SK-N-SH (cell line): Measurements from ENCODE around the gene S100A13. TPM values are rescaled to one million over a fixed set of nuclear protein-coding genes. Genes with fewer than 3 reads are reported as not detected.

ENCODE experiments used
- CTCF ChIA-PET: fragments of 300-600, 350-600 bp; formaldehyde crosslinking; extraction: SDS; loops from one replicate; lab custom pipeline; 2021; lab: Yijun Ruan, JAX
- POLR2A ChIA-PET: fragments of 350-600 bp; sonication (Branson Sonifier 250); formaldehyde crosslinking; extraction: SDS; loops from one replicate; lab custom pipeline; 2020; ENCODE audit warnings: antibody characterized with exemption, inconsistent platforms; lab: Yijun Ruan, JAX
- DNase-seq: peaks from one replicate; pipeline ENCODE4 v3.0.0; 2012
- H2AFZ ChIP-seq: fragments of 200-600 bp; sonication (generic); 2 replicates; pipeline ENCODE4 v1.8.1; 2016; ENCODE audit warnings: antibody characterized with exemption, mild to moderate bottlenecking, low read depth
- H3F3A ChIP-seq: fragments of 200-600 bp; sonication (generic); replicated peaks from 2 replicates; pipeline ENCODE3; 2016; ENCODE audit warnings: antibody characterized with exemption, mild to moderate bottlenecking; ENCODE audit not compliant: insufficient read depth
- H3K27ac ChIP-seq, 2 experiments: fragments of 200-500 bp in 1 of 2; fragments of 200-600 bp in 1 of 2; sonication (Bioruptor generic) in 1 of 2; sonication (generic), shearing (Covaris generic) in 1 of 2; 2 replicates each; pipeline versions ENCODE4 v1.5.1 to v1.6.1; 2014 to 2016; ENCODE audit warnings: low read depth in 2 of 2, inconsistent platforms in 1 of 2, low read length in 1 of 2, mild to moderate bottlenecking in 1 of 2, mixed read lengths in 1 of 2
- H3K27me3 ChIP-seq: fragments of 200-600 bp; sonication (generic), shearing (Covaris generic); 2 replicates; pipeline ENCODE4 v1.6.1; 2016; ENCODE audit warnings: mixed run types; ENCODE audit not compliant: insufficient read depth
- H3K36me3 ChIP-seq, 2 experiments: fragments of 200-500 bp in 1 of 2; fragments of 200-600 bp in 1 of 2; sonication (Bioruptor generic) in 1 of 2; sonication (generic) in 1 of 2; replicated peaks in 1 of 2; 2 replicates each; pipeline versions ENCODE3 to v1.5.1; 2014 to 2016; ENCODE audit warnings: low read length in 1 of 2, mild to moderate bottlenecking in 1 of 2; ENCODE audit not compliant: insufficient read depth in 2 of 2, control insufficient read depth in 1 of 2
- H3K4me1 ChIP-seq, 2 experiments: fragments of 200-500 bp in 1 of 2; fragments of 200-600 bp in 1 of 2; sonication (Bioruptor generic) in 1 of 2; sonication (generic), shearing (Covaris generic) in 1 of 2; 2 replicates each; pipeline versions ENCODE4 v1.5.1 to v1.6.1; 2014 to 2016; ENCODE audit warnings: low read depth in 1 of 2, low read length in 1 of 2, mixed run types in 1 of 2; ENCODE audit not compliant: insufficient read depth in 2 of 2, control insufficient read depth in 1 of 2
- H3K4me2 ChIP-seq: fragments of 200-600 bp; sonication (generic), shearing (Covaris generic); 2 replicates; pipeline ENCODE4 v1.6.1; 2017; ENCODE audit warnings: mixed run types
- H3K4me3 ChIP-seq, 2 experiments: fragments of 200-500 bp in 1 of 2; fragments of 200-600 bp in 1 of 2; sonication (Bioruptor generic) in 1 of 2; sonication (generic), shearing (Covaris generic) in 1 of 2; 2 replicates each; pipeline versions ENCODE4 v1.5.1 to v1.8.1; 2014 to 2016; ENCODE audit warnings: low read depth in 2 of 2, inconsistent platforms in 1 of 2, low read length in 1 of 2, mild to moderate bottlenecking in 1 of 2, mixed read lengths in 1 of 2, moderate library complexity in 1 of 2
- H3K79me2 ChIP-seq: fragments of 200-600 bp; sonication (generic); 2 replicates; pipeline ENCODE4 v1.8.1; 2017; ENCODE audit warnings: mild to moderate bottlenecking; ENCODE audit not compliant: insufficient read depth
- H3K9ac ChIP-seq: fragments of 200-600 bp; sonication (generic); 2 replicates; pipeline ENCODE4 v1.6.1; 2017; ENCODE audit warnings: mixed run types
- H3K9me2 ChIP-seq: fragments of 200-600 bp; sonication (generic); 2 replicates; pipeline ENCODE4 v1.6.1; 2017; ENCODE audit warnings: mixed run types
- H3K9me3 ChIP-seq: fragments of 200-600 bp; sonication (generic); 2 replicates; pipeline ENCODE4 v1.6.1; 2017; ENCODE audit warnings: mixed run types, mild to moderate bottlenecking, moderate library complexity
- H4K20me1 ChIP-seq: fragments of 200-600 bp; sonication (generic); 2 replicates; pipeline ENCODE4 v1.6.1; 2017; ENCODE audit warnings: mild to moderate bottlenecking, mixed run types; ENCODE audit not compliant: insufficient read depth
- CHD2 ChIP-seq: fragments of 150-350 bp; IDR thresholded peaks from 2 replicates; pipeline ENCODE4 v1.6.1; 2018; ENCODE audit warnings: low read length; ENCODE audit not compliant: partially characterized antibody
- ELF1 ChIP-seq: IDR thresholded peaks from 2 replicates; pipeline ENCODE4 v1.4.0; 2012
- EP300 ChIP-seq, 2 experiments: IDR thresholded peaks; 2 replicates each; pipeline versions ENCODE4 v1.4.0 to v1.6.1; 2012; ENCODE audit warnings: borderline replicate concordance in 1 of 2, low read depth in 1 of 2, low read length in 1 of 2
- EZH2phosphoT487 ChIP-seq: fragments of 200-600 bp; sonication (generic); IDR thresholded peaks from 2 replicates; pipeline ENCODE4 v1.6.1; 2017; ENCODE audit warnings: low read depth, mixed run types, mild to moderate bottlenecking, antibody characterized with exemption, moderate library complexity, borderline replicate concordance
- FOXJ3 ChIP-seq: sonication (generic); formaldehyde crosslinking; IDR thresholded peaks from 2 replicates; pipeline ENCODE4 v1.5.1; 2020; ENCODE audit warnings: mild to moderate bottlenecking, missing genetic modification reagents
- FOXM1 ChIP-seq: IDR thresholded peaks from 2 replicates; pipeline ENCODE4 v1.4.0; 2012; ENCODE audit warnings: low read depth, mild to moderate bottlenecking
- GATA2 ChIP-seq: sonication (generic); formaldehyde crosslinking; IDR thresholded peaks from 2 replicates; pipeline ENCODE4 v1.5.0; 2020; ENCODE audit warnings: mild to moderate bottlenecking, missing genetic modification reagents
- JUND ChIP-seq: IDR thresholded peaks from 2 replicates; pipeline ENCODE4 v1.4.0; 2012
- RAD21 ChIP-seq: IDR thresholded peaks from 2 replicates; pipeline ENCODE4 v1.6.1; 2012; ENCODE audit warnings: mild to moderate bottlenecking, low read length
- RCOR1 ChIP-seq: fragments of 150-350 bp; IDR thresholded peaks from 2 replicates; pipeline ENCODE4 v1.6.1; 2017; ENCODE audit warnings: antibody characterized with exemption, low read length
- RFX5 ChIP-seq: IDR thresholded peaks from 2 replicates; pipeline ENCODE4 v1.6.1; 2012; ENCODE audit warnings: mild to moderate bottlenecking, improper control_type of control experiment, low read length
- RXRA ChIP-seq: IDR thresholded peaks from 2 replicates; pipeline ENCODE4 v1.4.0; 2012; ENCODE audit warnings: low read depth, mild to moderate bottlenecking, borderline replicate concordance
- TCF12 ChIP-seq: IDR thresholded peaks from 2 replicates; pipeline ENCODE4 v1.4.0; 2012
- YY1 ChIP-seq: IDR thresholded peaks from 2 replicates; pipeline ENCODE4 v1.4.0; 2012; ENCODE audit warnings: low read depth, mild to moderate bottlenecking
- WGBS: methylation state at CpG from one replicate; pipeline ENCODE4 v1.1.6; 2017; ENCODE audit warnings: low lambda C conversion rate; 5-methylcytosine and 5-hydroxymethylcytosine counted together
- polyA plus RNA-seq, 3 experiments: library from polyadenylated mRNA; depleted of rRNA; stranded (reverse); fragments of >200 nt; gene quantifications; 2 replicates each; pipeline ENCODE4 v1.2.3, GENCODE V29; 2012
- TF ChIP-seq, protein P1 (sequence below): fragments of 200-600 bp; sonication (generic); IDR thresholded peaks from 2 replicates; pipeline ENCODE4 v1.6.1; 2017; ENCODE audit warnings: antibody characterized with exemption, mild to moderate bottlenecking, moderate library complexity
- TF ChIP-seq, protein P2 (sequence below): fragments of 150-350 bp; IDR thresholded peaks from 2 replicates; pipeline ENCODE4 v1.6.1; 2016; ENCODE audit warnings: mild to moderate bottlenecking, low read depth, low read length
- TF ChIP-seq, protein P3 (sequence below): IDR thresholded peaks from 2 replicates; pipeline ENCODE4 v1.4.0; 2012; ENCODE audit warnings: low read depth, borderline replicate concordance
- TF ChIP-seq, protein P4 (sequence below): IDR thresholded peaks from 2 replicates; pipeline ENCODE4 v1.4.0; 2012; ENCODE audit warnings: low read depth
- TF ChIP-seq, protein P5 (sequence below): IDR thresholded peaks from 2 replicates; pipeline ENCODE4; 2012
- TF ChIP-seq, protein P6 (sequence below): IDR thresholded peaks from 2 replicates; pipeline ENCODE4 v1.4.0; 2012; ENCODE audit warnings: low read depth, borderline replicate concordance

The S100A13 gene
- polyA plus RNA-seq, 1 of the 3 experiments (the other 2 are of a cell fraction), result 12.3 TPM

DNA sequence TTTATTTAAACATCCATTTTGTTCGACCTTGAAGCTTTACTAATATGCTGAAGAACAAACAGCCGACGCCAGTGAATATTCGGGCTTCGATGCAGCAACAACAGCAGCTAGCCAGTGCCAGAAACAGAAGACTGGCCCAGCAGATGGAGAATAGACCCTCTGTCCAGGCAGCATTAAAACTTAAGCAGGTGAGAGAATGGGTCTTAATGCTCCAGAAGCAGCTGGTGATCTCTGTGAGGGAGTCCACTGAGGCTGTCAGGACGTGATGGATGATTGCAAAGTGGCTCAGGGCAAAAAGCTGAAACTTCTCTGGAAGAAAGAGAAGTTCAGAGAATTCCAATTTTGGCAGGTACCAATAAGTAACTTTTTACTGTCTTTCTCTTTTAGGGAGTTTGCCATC lies 11.0 kb upstream of the S100A13 start:
- no peak overlapping the region for H3K9ac ChIP-seq
- ChIA-PET CTCF (interaction anchor here (1.3 to 3.3 kb wide), 4 partner anchors 20 to 128 kb away, joined by 3 to 13 read pairs (median 9); no protein-coding TSS in a partner anchor), POLR2A (interaction anchor here (1.4 kb wide), 1 partner anchor 13 kb away, joined by 3 read pairs; no protein-coding TSS in a partner anchor)
- H3K4me1 ChIP-seq, result no peaks in the 10 kb centered on the region; a peak in 1 of 4 replicates
- H3F3A ChIP-seq, result peaks cover 30% of the 10 kb centered on the region
- no peak for DNase-seq
- H3K27ac ChIP-seq, result no peak overlapping the region
- H3K4me2 ChIP-seq, result no peak overlapping the region
- H3K4me3 ChIP-seq, result no peak overlapping the region
- peaks cover 64 to 77% of the 10 kb centered on the region in 2 experiments for H3K36me3 ChIP-seq
- no peaks in the 10 kb centered on the region for H3K9me2 ChIP-seq
- H3K79me2 ChIP-seq, result peaks cover 87% of the 10 kb centered on the region
- H2AFZ ChIP-seq, result no peak overlapping the region
- peaks cover 3% of the 10 kb centered on the region; the same call in 1 of the 2 replicates for H4K20me1 ChIP-seq
- no peaks in the 10 kb centered on the region for H3K27me3 ChIP-seq
- H3K9me3 ChIP-seq, result no peaks in the 10 kb centered on the region
- 88% methylated on average over 6 of the region's 6 CpGs for WGBS
- TF ChIP-seq, protein P1, sequence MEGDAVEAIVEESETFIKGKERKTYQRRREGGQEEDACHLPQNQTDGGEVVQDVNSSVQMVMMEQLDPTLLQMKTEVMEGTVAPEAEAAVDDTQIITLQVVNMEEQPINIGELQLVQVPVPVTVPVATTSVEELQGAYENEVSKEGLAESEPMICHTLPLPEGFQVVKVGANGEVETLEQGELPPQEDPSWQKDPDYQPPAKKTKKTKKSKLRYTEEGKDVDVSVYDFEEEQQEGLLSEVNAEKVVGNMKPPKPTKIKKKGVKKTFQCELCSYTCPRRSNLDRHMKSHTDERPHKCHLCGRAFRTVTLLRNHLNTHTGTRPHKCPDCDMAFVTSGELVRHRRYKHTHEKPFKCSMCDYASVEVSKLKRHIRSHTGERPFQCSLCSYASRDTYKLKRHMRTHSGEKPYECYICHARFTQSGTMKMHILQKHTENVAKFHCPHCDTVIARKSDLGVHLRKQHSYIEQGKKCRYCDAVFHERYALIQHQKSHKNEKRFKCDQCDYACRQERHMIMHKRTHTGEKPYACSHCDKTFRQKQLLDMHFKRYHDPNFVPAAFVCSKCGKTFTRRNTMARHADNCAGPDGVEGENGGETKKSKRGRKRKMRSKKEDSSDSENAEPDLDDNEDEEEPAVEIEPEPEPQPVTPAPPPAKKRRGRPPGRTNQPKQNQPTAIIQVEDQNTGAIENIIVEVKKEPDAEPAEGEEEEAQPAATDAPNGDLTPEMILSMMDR, result no peak
- TF ChIP-seq CHD2 (no peak), ELF1 (no peak), RAD21 (no peak), RXRA (no peak), FOXM1 (no peak), EP300 (IDR thresholded peaks at IDR 0.05; ENCODE audit: borderline replicate concordance in 1 of 2, low read depth in 1 of 2, low read length in 1 of 2) (no peak), RFX5 (no peak), YY1 (no peak), JUND (no peak), GATA2 (no peak), EZH2phosphoT487 (no peak), RCOR1 (no peak), TCF12 (no peak), FOXJ3 (CRISPR knock-in tag) (no peak)
- TF ChIP-seq, protein P2, sequence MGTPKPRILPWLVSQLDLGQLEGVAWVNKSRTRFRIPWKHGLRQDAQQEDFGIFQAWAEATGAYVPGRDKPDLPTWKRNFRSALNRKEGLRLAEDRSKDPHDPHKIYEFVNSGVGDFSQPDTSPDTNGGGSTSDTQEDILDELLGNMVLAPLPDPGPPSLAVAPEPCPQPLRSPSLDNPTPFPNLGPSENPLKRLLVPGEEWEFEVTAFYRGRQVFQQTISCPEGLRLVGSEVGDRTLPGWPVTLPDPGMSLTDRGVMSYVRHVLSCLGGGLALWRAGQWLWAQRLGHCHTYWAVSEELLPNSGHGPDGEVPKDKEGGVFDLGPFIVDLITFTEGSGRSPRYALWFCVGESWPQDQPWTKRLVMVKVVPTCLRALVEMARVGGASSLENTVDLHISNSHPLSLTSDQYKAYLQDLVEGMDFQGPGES, result no peak
- TF ChIP-seq, protein P3, sequence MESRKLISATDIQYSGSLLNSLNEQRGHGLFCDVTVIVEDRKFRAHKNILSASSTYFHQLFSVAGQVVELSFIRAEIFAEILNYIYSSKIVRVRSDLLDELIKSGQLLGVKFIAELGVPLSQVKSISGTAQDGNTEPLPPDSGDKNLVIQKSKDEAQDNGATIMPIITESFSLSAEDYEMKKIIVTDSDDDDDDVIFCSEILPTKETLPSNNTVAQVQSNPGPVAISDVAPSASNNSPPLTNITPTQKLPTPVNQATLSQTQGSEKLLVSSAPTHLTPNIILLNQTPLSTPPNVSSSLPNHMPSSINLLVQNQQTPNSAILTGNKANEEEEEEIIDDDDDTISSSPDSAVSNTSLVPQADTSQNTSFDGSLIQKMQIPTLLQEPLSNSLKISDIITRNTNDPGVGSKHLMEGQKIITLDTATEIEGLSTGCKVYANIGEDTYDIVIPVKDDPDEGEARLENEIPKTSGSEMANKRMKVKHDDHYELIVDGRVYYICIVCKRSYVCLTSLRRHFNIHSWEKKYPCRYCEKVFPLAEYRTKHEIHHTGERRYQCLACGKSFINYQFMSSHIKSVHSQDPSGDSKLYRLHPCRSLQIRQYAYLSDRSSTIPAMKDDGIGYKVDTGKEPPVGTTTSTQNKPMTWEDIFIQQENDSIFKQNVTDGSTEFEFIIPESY, result no peak
- TF ChIP-seq, protein P4, sequence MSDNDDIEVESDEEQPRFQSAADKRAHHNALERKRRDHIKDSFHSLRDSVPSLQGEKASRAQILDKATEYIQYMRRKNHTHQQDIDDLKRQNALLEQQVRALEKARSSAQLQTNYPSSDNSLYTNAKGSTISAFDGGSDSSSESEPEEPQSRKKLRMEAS, result no peak
- TF ChIP-seq, protein P5, sequence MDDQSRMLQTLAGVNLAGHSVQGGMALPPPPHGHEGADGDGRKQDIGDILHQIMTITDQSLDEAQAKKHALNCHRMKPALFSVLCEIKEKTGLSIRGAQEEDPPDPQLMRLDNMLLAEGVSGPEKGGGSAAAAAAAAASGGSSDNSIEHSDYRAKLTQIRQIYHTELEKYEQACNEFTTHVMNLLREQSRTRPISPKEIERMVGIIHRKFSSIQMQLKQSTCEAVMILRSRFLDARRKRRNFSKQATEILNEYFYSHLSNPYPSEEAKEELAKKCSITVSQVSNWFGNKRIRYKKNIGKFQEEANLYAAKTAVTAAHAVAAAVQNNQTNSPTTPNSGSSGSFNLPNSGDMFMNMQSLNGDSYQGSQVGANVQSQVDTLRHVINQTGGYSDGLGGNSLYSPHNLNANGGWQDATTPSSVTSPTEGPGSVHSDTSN, result no peak
- TF ChIP-seq, protein P6, sequence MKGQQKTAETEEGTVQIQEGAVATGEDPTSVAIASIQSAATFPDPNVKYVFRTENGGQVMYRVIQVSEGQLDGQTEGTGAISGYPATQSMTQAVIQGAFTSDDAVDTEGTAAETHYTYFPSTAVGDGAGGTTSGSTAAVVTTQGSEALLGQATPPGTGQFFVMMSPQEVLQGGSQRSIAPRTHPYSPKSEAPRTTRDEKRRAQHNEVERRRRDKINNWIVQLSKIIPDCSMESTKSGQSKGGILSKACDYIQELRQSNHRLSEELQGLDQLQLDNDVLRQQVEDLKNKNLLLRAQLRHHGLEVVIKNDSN, result no peak
